MCF 10A (cell line): ENCODE measurements around the gene FAM170B. TPM values are rescaled to one million over a fixed set of nuclear protein-coding genes. Genes with fewer than 3 reads are reported as not detected.

Experiments used
- BruUV-seq: library from RNA; stranded (reverse); fragments of 400-500 nt; replicated peaks from 2 replicates; lab custom pipeline; 2021; lab: Mats Ljungman, UMichigan
- CTCF ChIA-PET: fragments of 300-600 bp; sonication (Branson Sonifier 250); formaldehyde crosslinking; extraction: SDS; loops from one replicate; lab custom pipeline; 2021; ENCODE audit warnings: antibody characterized with exemption, inconsistent platforms; lab: Yijun Ruan, JAX
- POLR2A ChIA-PET: fragments of 300-600, 350-650 bp; sonication (Branson Sonifier 250); formaldehyde crosslinking; extraction: SDS; loops from one replicate; lab custom pipeline; 2020; ENCODE audit warnings: antibody characterized with exemption, inconsistent platforms; lab: Yijun Ruan, JAX
- DNase-seq: peaks from one replicate; pipeline ENCODE4 v3.0.0-alpha.2; 2018; ENCODE audit not compliant: unreplicated experiment
- H3K27ac Mint-ChIP-seq: one replicate; pipeline ENCODE4 v1.8.0; 2022; ENCODE audit warnings: mild to moderate bottlenecking, low read depth, mixed read lengths; ENCODE audit not compliant: unreplicated experiment
- H3K27me3 Mint-ChIP-seq: one replicate; pipeline ENCODE4 v1.8.0; 2022; ENCODE audit warnings: mixed read lengths; ENCODE audit not compliant: insufficient read depth, unreplicated experiment
- H3K36me3 Mint-ChIP-seq: one replicate; pipeline ENCODE4 v1.8.0; 2022; ENCODE audit warnings: mild to moderate bottlenecking, moderate library complexity, mixed read lengths; ENCODE audit not compliant: insufficient read depth, unreplicated experiment
- H3K4me1 Mint-ChIP-seq: one replicate; pipeline ENCODE4 v1.8.0; 2022; ENCODE audit warnings: mixed read lengths; ENCODE audit not compliant: insufficient read depth, unreplicated experiment
- H3K4me3 Mint-ChIP-seq: one replicate; pipeline ENCODE4 v1.8.0; 2022; ENCODE audit warnings: mild to moderate bottlenecking, moderate library complexity, mixed read lengths; ENCODE audit not compliant: unreplicated experiment
- H3K9me3 Mint-ChIP-seq: one replicate; pipeline ENCODE4 v1.8.0; 2022; ENCODE audit warnings: mixed read lengths; ENCODE audit not compliant: unreplicated experiment
- intact Hi-C: fragments of 100-400 bp; cut with micrococcal nuclease; formaldehyde crosslinking; loops from 2 replicates; pipeline ENCODE4 v1.14.1; 2022
- total RNA-seq: library from RNA; stranded (reverse); gene quantifications from 2 replicates; pipeline ENCODE4 v1.2.3, GENCODE V29; 2022
- TF ChIP-seq, protein P1 (sequence below): fragments of 200-600 bp; IDR thresholded peaks from one replicate; pipeline ENCODE4 v1.8.0; 2022; ENCODE audit warnings: antibody characterized with exemption, mild to moderate bottlenecking; ENCODE audit not compliant: unreplicated experiment

The FAM170B gene
- total RNA-seq, 1 experiment from 2014 or later, result not detected

- H3K36me3 Mint-ChIP-seq, result no peaks in the 10 kb centered on the region
- H3K27ac Mint-ChIP-seq, result no peak overlapping the region
- H3K4me1 Mint-ChIP-seq, result no peaks in the 10 kb centered on the region
- CTCF ChIA-PET, result interaction anchor here (0.7 to 1.2 kb wide), 4 partner anchors 8 to 637 kb away, joined by 3 to 5 read pairs (median 4); no protein-coding TSS in a partner anchor
- intact Hi-C loops, result no loop called here
- H3K9me3 Mint-ChIP-seq, result no peaks in the 10 kb centered on the region
- TF ChIP-seq, protein P1, sequence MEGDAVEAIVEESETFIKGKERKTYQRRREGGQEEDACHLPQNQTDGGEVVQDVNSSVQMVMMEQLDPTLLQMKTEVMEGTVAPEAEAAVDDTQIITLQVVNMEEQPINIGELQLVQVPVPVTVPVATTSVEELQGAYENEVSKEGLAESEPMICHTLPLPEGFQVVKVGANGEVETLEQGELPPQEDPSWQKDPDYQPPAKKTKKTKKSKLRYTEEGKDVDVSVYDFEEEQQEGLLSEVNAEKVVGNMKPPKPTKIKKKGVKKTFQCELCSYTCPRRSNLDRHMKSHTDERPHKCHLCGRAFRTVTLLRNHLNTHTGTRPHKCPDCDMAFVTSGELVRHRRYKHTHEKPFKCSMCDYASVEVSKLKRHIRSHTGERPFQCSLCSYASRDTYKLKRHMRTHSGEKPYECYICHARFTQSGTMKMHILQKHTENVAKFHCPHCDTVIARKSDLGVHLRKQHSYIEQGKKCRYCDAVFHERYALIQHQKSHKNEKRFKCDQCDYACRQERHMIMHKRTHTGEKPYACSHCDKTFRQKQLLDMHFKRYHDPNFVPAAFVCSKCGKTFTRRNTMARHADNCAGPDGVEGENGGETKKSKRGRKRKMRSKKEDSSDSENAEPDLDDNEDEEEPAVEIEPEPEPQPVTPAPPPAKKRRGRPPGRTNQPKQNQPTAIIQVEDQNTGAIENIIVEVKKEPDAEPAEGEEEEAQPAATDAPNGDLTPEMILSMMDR, result no peak
- DNase-seq, result no peak
- no peaks in the 10 kb centered on the region for H3K27me3 Mint-ChIP-seq
- no peak overlapping the region for H3K4me3 Mint-ChIP-seq
- POLR2A ChIA-PET, result no interaction called here
- BruUV-seq, result no TSS peak
Observed at GRCh38 chr10:49170632-49171325, 37.0 kb upstream of the FAM170B start.

DNA sequence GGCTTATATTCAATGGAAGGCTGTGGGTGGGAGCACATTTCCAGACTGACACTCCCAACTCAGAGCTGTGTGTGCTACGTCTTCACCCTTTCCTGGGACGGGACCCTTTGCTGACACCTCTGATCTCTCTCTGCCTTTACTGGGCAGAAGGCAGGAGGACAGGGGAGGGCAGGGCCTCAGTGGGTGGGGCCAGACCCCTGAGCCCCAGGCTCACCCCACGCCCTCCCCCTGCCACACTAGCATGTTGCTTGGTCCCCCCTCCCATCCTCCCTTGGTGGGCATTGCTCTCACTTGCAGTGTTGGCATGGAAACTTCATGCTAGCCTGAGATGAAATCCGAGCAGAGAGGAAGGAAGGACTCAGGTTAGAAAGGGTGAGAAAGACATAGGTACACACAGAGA lies 36.0 kb upstream of the FAM170B start:
- intact Hi-C loops, result no loop called here
- no TSS peak for BruUV-seq

DNA sequence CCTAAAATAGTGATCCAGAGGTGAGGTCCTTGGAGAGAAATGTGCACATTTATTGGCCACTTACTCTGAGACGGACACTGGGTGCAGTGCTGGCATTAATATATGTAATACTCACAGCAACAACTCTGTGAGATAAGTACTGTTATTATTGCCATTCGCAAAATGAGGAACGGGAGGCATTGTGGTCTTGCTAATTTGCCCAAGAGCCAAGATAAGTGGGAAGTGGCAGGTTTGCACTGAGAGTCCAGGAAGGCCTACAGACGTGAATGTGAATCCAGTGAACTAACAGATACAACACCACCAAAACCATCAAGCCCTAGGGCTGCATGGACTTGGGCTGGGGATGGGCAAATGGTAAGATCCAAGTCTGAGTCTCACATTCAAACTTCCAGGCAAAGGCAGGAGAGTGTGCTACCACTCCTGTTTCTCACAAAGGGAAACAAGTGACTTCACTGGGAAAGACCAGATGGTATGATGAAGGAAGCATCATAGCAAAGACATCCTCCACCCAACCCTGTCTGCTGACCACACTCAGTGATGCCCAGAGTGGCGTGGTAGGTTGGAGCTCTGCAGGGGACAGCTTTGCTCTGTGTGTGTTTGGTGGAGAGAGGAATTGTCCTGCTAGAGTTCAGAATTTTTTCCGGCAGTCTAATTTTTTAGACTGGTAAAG lies 35.1 kb upstream of the FAM170B start:
- intact Hi-C loops, result no loop called here
- H3K36me3 Mint-ChIP-seq, result no peaks in the 10 kb centered on the region

More for the DNA sequence above, 36.0 kb upstream of the FAM170B start:
- no peaks in the 10 kb centered on the region for H3K4me1 Mint-ChIP-seq
- ChIA-PET POLR2A (no interaction called here), CTCF (interaction anchor here (0.5 to 0.6 kb wide), 2 partner anchors 113 to 323 kb away, joined by 3 to 4 read pairs; no protein-coding TSS in a partner anchor)
- H3K27ac Mint-ChIP-seq, result no peak overlapping the region
- no peak for DNase-seq
- no peak overlapping the region for H3K4me3 Mint-ChIP-seq
- no peaks in the 10 kb centered on the region for H3K27me3 Mint-ChIP-seq
- TF ChIP-seq, protein P1, result no peak
- no peaks in the 10 kb centered on the region for H3K9me3 Mint-ChIP-seq
- H3K36me3 Mint-ChIP-seq, result no peaks in the 10 kb centered on the region

DNA sequence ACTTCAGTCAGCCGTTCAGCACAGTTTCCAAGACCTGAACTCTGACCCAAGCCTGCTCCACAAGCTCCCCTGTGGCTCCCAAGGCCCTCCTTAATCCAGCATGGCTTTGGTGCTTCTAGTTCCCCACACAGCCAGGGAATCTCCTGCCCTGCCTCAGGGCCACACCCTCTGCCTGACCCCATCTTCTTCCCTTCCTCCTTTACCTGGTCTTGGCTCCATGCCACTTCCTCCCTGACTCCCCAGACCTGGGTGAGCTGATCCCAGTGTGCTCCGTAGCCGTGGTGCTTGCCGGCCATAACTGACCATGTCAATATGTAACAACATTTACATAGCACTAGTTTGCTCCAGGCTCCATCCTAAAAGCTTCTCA lies 34.3 kb upstream of the FAM170B start:
- intact Hi-C loops, result no loop called here
- no peaks in the 10 kb centered on the region for H3K36me3 Mint-ChIP-seq

More for the DNA sequence above, 35.1 kb upstream of the FAM170B start:
- H3K4me3 Mint-ChIP-seq, result no peak overlapping the region
- H3K4me1 Mint-ChIP-seq, result no peaks in the 10 kb centered on the region
- H3K27me3 Mint-ChIP-seq, result no peaks in the 10 kb centered on the region
- TF ChIP-seq, protein P1, result no peak
- no peaks in the 10 kb centered on the region for H3K9me3 Mint-ChIP-seq
- H3K27ac Mint-ChIP-seq, result no peak overlapping the region
- no peak for DNase-seq
- no TSS peak for BruUV-seq
- ChIA-PET CTCF (no interaction called here), POLR2A (no interaction called here)

More for the DNA sequence above, 34.3 kb upstream of the FAM170B start:
- ChIA-PET CTCF (interaction anchor here (0.6 to 1.8 kb wide), 6 partner anchors 8 to 378 kb away, joined by 3 to 6 read pairs (median 3); no protein-coding TSS in a partner anchor), POLR2A (interaction anchor here (0.6 kb wide), 1 partner anchor 21 kb away, joined by 3 read pairs; no protein-coding TSS in a partner anchor)
- Mint-ChIP-seq H3K9me3 (no peaks in the 10 kb centered on the region), H3K4me3 (no peak overlapping the region), H3K4me1 (no peaks in the 10 kb centered on the region), H3K27ac (no peak overlapping the region), H3K27me3 (no peaks in the 10 kb centered on the region)
- TF ChIP-seq, protein P1, result no peak
- DNase-seq, result no peak
- BruUV-seq, result no TSS peak
